Lower lobe of right lung (tissue), 2 donors: Measurements from ENCODE around the gene AKT1S1. TPM values are rescaled to one million over a fixed set of nuclear protein-coding genes. Genes with fewer than 3 reads are reported as not detected.

Source experiments
- ATAC-seq, 2 donors: fragments of 200-7000 bp; cut with Tn5 transposase; one replicate each; pipeline ENCODE4 v1.9.1; 2020 to 2022; ENCODE audit warnings: mild to moderate bottlenecking in 2 of 2, moderate library complexity in 2 of 2
- DNase-seq: peaks from one replicate; pipeline ENCODE4 v3.0.0-alpha.2; 2020
- H3K27ac ChIP-seq: fragments of 200-600 bp; one replicate; pipeline ENCODE4 v1.8.0; 2022
- H3K27me3 ChIP-seq: fragments of 200-600 bp; one replicate; pipeline ENCODE4 v1.8.0; 2022; ENCODE audit warnings: low read depth
- H3K36me3 ChIP-seq: fragments of 200-600 bp; one replicate; pipeline ENCODE4 v1.8.0; 2022; ENCODE audit warnings: mild to moderate bottlenecking
- H3K4me1 ChIP-seq: fragments of 200-600 bp; one replicate; pipeline ENCODE4 v1.8.0; 2022
- H3K4me3 ChIP-seq: fragments of 200-600 bp; one replicate; pipeline ENCODE4 v1.8.0; 2022; ENCODE audit warnings: mild to moderate bottlenecking
- H3K9me3 ChIP-seq: fragments of 200-600 bp; one replicate; pipeline ENCODE4 v1.8.0; 2022
- intact Hi-C: fragments of 100-400 bp; cut with DNase I; formaldehyde crosslinking; loops from one replicate; pipeline ENCODE4 v1.11.0; 2022
- total RNA-seq: library from RNA; stranded (reverse); fragmentation: NEBNext Ultra II Directional; extraction: Animal tissue kit (Norgen Biotek cat#: 25700); gene quantifications from one replicate; pipeline ENCODE4 v1.2.1, GENCODE V29; 2021
- TF ChIP-seq, protein P1 (sequence below): fragments of 200-600 bp; IDR thresholded peaks from one replicate; pipeline ENCODE4 v1.8.0; 2022; ENCODE audit warnings: antibody characterized with exemption, mild to moderate bottlenecking
- donor health status: DM: no; HTN: yes; CAD: no; lungs with severe emphysema.

The AKT1S1 gene
- total RNA-seq, 1 donor from 2014 or later = 29.7 TPM

DNA sequence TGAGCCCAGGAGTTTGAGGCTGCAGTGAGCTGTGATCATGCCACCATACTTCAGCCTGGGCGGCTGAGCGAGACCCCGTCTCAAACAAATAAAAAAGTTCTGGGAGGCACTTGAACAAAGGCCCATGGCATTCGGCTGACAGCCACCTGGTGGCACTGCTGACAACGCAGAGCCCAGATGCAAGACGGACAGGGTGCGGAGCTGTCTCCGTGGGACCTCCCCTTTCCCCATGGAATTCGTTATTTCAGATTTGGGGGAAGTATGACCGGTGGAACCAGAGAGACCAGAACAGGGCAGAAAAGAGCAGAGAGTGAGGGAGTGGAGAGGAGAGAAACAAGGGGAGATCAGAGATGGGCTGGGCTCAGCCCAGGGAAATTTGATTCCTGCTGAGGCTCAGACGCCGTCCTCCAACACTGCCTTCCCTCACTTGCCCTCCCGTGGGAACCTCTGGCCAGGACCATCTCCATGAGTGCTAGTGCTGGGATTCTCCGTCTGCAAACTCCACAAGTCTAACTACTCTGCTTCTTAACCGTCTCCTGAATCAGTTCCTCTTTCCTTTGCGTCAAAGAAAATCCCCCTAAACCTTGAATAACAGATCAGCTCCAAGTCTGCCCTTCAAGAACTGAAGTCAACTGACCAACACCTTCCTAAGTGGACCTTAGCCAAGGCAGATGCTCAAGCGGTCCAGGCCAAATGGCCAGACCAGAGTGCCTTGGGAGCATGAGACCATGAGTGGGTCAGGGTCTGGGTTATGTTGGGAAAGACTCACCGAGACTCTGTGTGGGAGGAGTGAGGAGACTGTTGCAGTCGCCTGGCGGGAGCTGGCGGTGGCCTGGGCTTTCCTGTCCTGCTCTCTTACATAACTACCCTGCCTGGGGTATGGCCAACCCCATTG is 39.9 kb upstream of the AKT1S1 start:
- H3K36me3 ChIP-seq = peaks cover 55% of the 10 kb centered on the region
- TF ChIP-seq, protein P1, sequence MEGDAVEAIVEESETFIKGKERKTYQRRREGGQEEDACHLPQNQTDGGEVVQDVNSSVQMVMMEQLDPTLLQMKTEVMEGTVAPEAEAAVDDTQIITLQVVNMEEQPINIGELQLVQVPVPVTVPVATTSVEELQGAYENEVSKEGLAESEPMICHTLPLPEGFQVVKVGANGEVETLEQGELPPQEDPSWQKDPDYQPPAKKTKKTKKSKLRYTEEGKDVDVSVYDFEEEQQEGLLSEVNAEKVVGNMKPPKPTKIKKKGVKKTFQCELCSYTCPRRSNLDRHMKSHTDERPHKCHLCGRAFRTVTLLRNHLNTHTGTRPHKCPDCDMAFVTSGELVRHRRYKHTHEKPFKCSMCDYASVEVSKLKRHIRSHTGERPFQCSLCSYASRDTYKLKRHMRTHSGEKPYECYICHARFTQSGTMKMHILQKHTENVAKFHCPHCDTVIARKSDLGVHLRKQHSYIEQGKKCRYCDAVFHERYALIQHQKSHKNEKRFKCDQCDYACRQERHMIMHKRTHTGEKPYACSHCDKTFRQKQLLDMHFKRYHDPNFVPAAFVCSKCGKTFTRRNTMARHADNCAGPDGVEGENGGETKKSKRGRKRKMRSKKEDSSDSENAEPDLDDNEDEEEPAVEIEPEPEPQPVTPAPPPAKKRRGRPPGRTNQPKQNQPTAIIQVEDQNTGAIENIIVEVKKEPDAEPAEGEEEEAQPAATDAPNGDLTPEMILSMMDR = no peak

DNA sequence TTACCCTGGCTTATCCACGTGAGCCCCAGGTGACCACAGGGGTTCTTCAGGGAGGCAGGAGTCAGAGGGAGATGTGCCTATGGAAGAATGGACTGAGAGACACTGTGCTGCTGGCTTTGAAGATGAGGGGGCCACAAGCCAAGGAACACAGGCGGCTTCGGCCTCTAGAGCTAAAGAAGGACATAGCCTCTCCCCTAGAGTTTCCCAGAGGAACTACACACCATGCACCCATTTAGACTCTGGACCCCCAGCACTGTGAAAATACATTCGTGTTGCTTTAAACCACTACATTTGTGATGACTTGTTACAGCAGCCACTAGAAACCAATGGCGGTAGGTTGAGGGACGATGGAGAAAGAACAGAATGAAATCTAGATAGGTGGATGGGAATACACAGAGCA is 38.1 kb upstream of the AKT1S1 start:
- Histone ChIP-seq H3K9me3 (no peaks in the 10 kb centered on the region), H3K27me3 (no peaks in the 10 kb centered on the region), H3K27ac (no peak overlapping the region), H3K4me1 (peaks cover 22% of the 10 kb centered on the region), H3K36me3 (peaks cover 43% of the 10 kb centered on the region), H3K4me3 (no peak overlapping the region)
- DNase-seq (no peak), ATAC-seq (no peak)
- intact Hi-C loops = no loop called here
- TF ChIP-seq, protein P1 = no peak

More for the DNA sequence above, 39.9 kb upstream of the AKT1S1 start:
- Histone ChIP-seq H3K27ac (no peak overlapping the region), H3K4me3 (no peak overlapping the region), H3K9me3 (no peaks in the 10 kb centered on the region), H3K27me3 (no peaks in the 10 kb centered on the region), H3K4me1 (peaks cover 8% of the 10 kb centered on the region)
- ATAC-seq = peak; percentile 19 to 41
- DNase-seq = no peak
- intact Hi-C loops = no loop called here

DNA sequence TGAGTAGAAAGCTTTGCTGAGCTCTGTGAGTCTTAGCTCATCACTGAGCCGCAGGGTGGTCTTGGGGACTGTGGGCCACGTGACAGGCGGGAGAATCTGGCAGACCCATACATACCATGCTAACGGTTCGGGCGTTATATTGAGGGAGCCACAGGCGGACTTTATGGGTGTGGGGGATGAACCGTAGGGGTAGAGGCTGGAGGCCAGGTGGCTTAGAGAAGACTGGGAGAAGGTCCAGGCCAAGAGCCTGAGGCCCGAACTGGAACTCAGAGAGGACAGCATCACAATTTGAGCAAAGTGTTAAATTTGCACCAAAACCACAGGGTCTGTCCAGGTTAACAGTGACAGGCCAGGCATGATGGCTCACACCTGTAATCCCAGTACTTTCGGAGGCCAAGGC is 36.6 kb upstream of the AKT1S1 start:
- no peak for ATAC-seq

DNA sequence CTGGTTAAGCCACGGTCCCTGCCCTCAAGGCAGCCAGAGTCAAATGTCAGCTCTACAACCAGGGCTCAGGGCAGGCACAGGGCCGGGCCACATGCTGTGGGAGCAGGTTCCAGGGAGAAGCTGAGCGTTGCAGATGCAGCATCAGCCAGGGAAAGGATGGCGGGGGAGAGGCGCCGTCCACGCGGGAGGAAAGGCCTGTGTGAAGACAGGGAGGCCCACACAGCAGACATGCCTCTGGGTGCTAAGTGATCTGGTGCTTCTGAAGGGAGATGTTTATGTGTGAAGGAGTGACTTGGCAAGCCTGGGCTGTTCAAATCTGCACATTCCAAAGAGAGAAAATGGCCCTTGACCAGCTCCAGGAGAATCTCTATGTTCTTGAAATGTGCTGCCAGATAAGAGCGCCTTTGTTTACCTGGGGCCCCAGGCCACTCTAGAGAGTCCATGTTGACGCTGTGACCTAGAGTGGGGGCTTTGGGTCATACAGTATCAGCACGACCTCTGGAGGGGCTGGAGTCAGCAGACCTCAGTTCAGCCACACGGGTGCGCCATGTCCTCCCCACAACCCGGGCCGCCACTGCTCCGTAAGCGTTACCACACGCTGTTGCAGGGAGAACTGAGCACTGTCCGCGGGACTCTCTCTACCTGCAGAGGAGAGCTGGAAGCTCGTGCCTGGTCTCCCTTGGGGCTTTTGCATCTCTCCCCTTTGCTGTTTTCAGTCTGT is 36.0 kb upstream of the AKT1S1 start:
- intact Hi-C loops = no loop called here
- TF ChIP-seq, protein P1 = no peak
- no peaks in the 10 kb centered on the region for H3K9me3 ChIP-seq
- H3K4me1 ChIP-seq = peaks cover 22% of the 10 kb centered on the region
- H3K27ac ChIP-seq = no peak overlapping the region
- ATAC-seq (peak; percentile 24 to 53), DNase-seq (no peak)
- peaks cover 57% of the 10 kb centered on the region for H3K36me3 ChIP-seq
- no peaks in the 10 kb centered on the region for H3K27me3 ChIP-seq
- no peak overlapping the region for H3K4me3 ChIP-seq

More for the DNA sequence above, 36.6 kb upstream of the AKT1S1 start:
- peaks cover 22% of the 10 kb centered on the region for H3K4me1 ChIP-seq
- peaks cover 55% of the 10 kb centered on the region for H3K36me3 ChIP-seq
- no peaks in the 10 kb centered on the region for H3K9me3 ChIP-seq
- H3K27ac ChIP-seq = no peak overlapping the region
- TF ChIP-seq, protein P1 = no peak
- intact Hi-C loops = no loop called here
- no peak overlapping the region for H3K4me3 ChIP-seq
- H3K27me3 ChIP-seq = no peaks in the 10 kb centered on the region
- DNase-seq = no peak

DNA sequence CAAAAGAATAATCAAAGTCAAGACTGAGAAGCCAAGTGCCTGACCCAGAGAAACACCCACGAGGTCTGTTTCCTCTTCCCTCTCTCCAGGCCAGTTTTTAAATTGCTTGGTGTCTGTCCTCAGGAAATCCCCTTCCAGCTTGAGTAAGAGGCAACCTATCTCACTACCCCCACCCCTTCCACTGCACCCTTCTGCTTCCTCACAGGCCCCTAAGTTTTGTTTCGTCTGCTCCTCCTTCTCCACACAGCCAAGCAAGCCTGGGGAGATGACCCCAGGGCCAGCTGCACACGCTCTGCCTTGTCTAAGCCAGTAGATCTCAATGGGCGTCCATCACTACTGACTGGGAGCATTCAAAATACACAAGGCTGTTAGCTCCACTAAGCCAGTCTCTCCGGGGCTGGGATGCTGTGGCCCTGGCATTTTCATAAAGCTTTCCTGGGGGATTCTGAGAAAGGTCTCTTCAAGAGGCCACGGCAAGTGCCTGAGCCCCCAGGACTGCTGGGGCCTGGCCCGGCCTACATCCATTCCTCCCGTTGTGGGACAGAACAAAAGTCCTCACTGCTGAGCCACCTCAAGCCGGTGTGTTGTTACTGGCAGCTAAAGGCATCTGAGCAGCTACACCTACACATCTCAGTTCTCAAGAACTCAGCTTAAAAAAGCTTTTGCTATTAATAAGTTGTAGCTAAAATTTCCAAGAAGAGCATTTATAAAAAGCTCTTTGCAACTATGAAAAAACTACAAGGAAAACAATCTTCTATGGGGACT is 34.4 kb upstream of the AKT1S1 start:
- H3K27me3 ChIP-seq = no peaks in the 10 kb centered on the region
- intact Hi-C loops = no loop called here
- H3K36me3 ChIP-seq = peaks cover 61% of the 10 kb centered on the region
- no peak for DNase-seq
- peak in 1 of 2 donors; percentile 26 for ATAC-seq
- peaks cover 22% of the 10 kb centered on the region for H3K4me1 ChIP-seq
- H3K9me3 ChIP-seq = no peaks in the 10 kb centered on the region
- H3K4me3 ChIP-seq = no peak overlapping the region
- H3K27ac ChIP-seq = peak overlapping the region; percentile 18
- TF ChIP-seq, protein P1 = no peak
